HepG2 (cell line): ENCODE results near the gene SOCS3. TPM values are rescaled to one million over a fixed set of nuclear protein-coding genes. Genes with fewer than 3 reads are reported as not detected.
A peak's percentile ranks its signal among the peaks of the same experiment; 100 is the strongest.

ENCODE experiments used
- ARID5B ChIP-seq: IDR thresholded peaks from 2 replicates; pipeline ENCODE4 v1.4.0; 2020; ENCODE audit warnings: mild to moderate bottlenecking, missing genetic modification reagents
- CSRNP1 ChIP-seq: sonication (generic); formaldehyde crosslinking; IDR thresholded peaks from 2 replicates; pipeline ENCODE4 v1.8.1; 2023; ENCODE audit warnings: mild to moderate bottlenecking, missing genetic modification reagents
- FOXO1 ChIP-seq: sonication (generic); formaldehyde crosslinking; IDR thresholded peaks from 2 replicates; pipeline ENCODE4 v1.4.0; 2020; ENCODE audit warnings: missing genetic modification reagents
- KDM4B ChIP-seq: sonication (generic); formaldehyde crosslinking; IDR thresholded peaks from 2 replicates; pipeline ENCODE4 v1.4.0; 2020; ENCODE audit warnings: missing genetic modification reagents
- NCOA5 ChIP-seq: sonication (generic); formaldehyde crosslinking; IDR thresholded peaks from 2 replicates; pipeline ENCODE4 v1.4.0; 2020; ENCODE audit warnings: missing genetic modification reagents
- POLR2A ChIP-seq, 2 experiments: IDR thresholded peaks; 2 replicates each; pipeline ENCODE4 v1.6.1; 2011; ENCODE audit warnings: low read depth in 2 of 2, low read length in 2 of 2, mild to moderate bottlenecking in 1 of 2, moderate library complexity in 1 of 2; ENCODE audit not compliant: insufficient read depth in 1 of 2
- RORA ChIP-seq: sonication (generic); formaldehyde crosslinking; IDR thresholded peaks from 2 replicates; pipeline ENCODE4 v1.5.0; 2020; ENCODE audit warnings: mild to moderate bottlenecking, missing genetic modification reagents, moderate library complexity
- SRSF1 ChIP-seq: fragments of 200-400 bp; formaldehyde crosslinking; optimal IDR thresholded peaks from 2 replicates; pipeline ENCODE3; 2017; ENCODE audit warnings: mild to moderate bottlenecking, low read depth, low read length, moderate library complexity
- SSRP1 ChIP-seq: IDR thresholded peaks from 2 replicates; pipeline ENCODE4 v1.6.1; 2016; ENCODE audit warnings: control low read depth
- ZFX ChIP-seq: sonication (generic); formaldehyde crosslinking; IDR thresholded peaks from 2 replicates; pipeline ENCODE4 v1.4.0; 2020; ENCODE audit warnings: mild to moderate bottlenecking, low read depth, missing genetic modification reagents, moderate library complexity
- ZNF121 ChIP-seq: sonication (generic); formaldehyde crosslinking; IDR thresholded peaks from 2 replicates; pipeline ENCODE4 v1.5.0; 2020; ENCODE audit warnings: mild to moderate bottlenecking, missing genetic modification reagents
- ZNF331 ChIP-seq: sonication (generic); formaldehyde crosslinking; IDR thresholded peaks from 2 replicates; pipeline ENCODE4 v1.4.0; 2020; ENCODE audit warnings: missing genetic modification reagents
- ZNF598 ChIP-seq: sonication (generic); formaldehyde crosslinking; IDR thresholded peaks from 2 replicates; pipeline ENCODE4 v1.5.1; 2020; ENCODE audit warnings: mild to moderate bottlenecking, missing genetic modification reagents, borderline replicate concordance
- ZNF619 ChIP-seq: sonication (generic); formaldehyde crosslinking; IDR thresholded peaks from 2 replicates; pipeline ENCODE4 v1.4.0; 2020; ENCODE audit warnings: mild to moderate bottlenecking, missing genetic modification reagents
- ZNF678 ChIP-seq: sonication (generic); formaldehyde crosslinking; IDR thresholded peaks from 2 replicates; pipeline ENCODE4 v1.4.0; 2020; ENCODE audit warnings: mild to moderate bottlenecking, missing genetic modification reagents
- polyA plus RNA-seq, 8 experiments: library from polyadenylated mRNA; depleted of rRNA in 3 of 8; stranded (reverse) in 7 of 8; unstranded in 1 of 8; fragments of >200 nt; fragmentation: Illumina TruSeq in 4 of 8; extraction: Trizol in 4 of 8; gene quantifications; 2 replicates each; pipeline versions ENCODE4 v1.2.1 to v1.2.3, GENCODE V29; 2011 to 2016; ENCODE audit warnings: low read depth in 4 of 8, missing spikeins in 1 of 8, mixed read lengths in 1 of 8; ENCODE audit not compliant: insufficient read depth in 1 of 8
- total RNA-seq, 5 experiments: library from RNA; depleted of rRNA; stranded (reverse); fragments of >200 nt; fragmentation: Illumina TruSeq; extraction: Trizol; gene quantifications; 2 replicates each; pipeline ENCODE4 v1.2.3, GENCODE V29; 2016; ENCODE audit warnings: low read depth in 1 of 5

SOCS3 gene
- total and polyA plus RNA-seq, 2 of the 13 experiments (the other 11 are each of a cell fraction or from before 2014, with no cell fraction given) = 0.77 to 2.4 TPM

GRCh38 chr17:78307887-78308638, 51.8 kb downstream of the SOCS3 start (continued):
- TF ChIP-seq ZFX (CRISPR knock-in tag) = peak; percentile 52; the same call in 1 of the 2 replicates
- 0 out of 2 replicates have a peak, but pooled peaks have one; percentile 22 for TF ChIP-seq ARID5B (CRISPR knock-in tag)
- no peak for TF ChIP-seq ZNF598 (CRISPR knock-in tag)
- TF ChIP-seq CSRNP1 = no peak
- no peak for TF ChIP-seq NCOA5
- TF ChIP-seq FOXO1 = peak; percentile 48; the same call in 1 of the 2 replicates
- TF ChIP-seq SRSF1 = no peak
- no peak for TF ChIP-seq ZNF678 (CRISPR knock-in tag)
- TF ChIP-seq KDM4B (CRISPR knock-in tag) = no peak
- peak; percentile 30; the same call in 1 of the 2 replicates for TF ChIP-seq ZNF331 (CRISPR knock-in tag)
- no peak for TF ChIP-seq ZNF619 (CRISPR knock-in tag)
- no peak for TF ChIP-seq SSRP1
- TF ChIP-seq RORA = no peak
- TF ChIP-seq ZNF121 (CRISPR knock-in tag) = 0 out of 2 replicates have a peak, but pooled peaks have one; percentile 34
- no peak for TF ChIP-seq POLR2A (IDR thresholded peaks at IDR 0.05; ENCODE audit: insufficient read depth in 1 of 2, low read depth in 2 of 2, low read length in 2 of 2)
